Measurements from ENCODE around the gene STXBP3.

The STXBP3 gene

GRCh38 chr1:108842525-108843181 lies 96.2 kb downstream of the STXBP3 start:
- DNase-seq (ENCODE audit: low spot score), result no peak

- no peak for DNase-seq (ENCODE audit: low spot score)
These were observed 97.1 kb downstream of the STXBP3 start for GRCh38 chr1:108843390-108844137.

- no peak for DNase-seq (ENCODE audit: low spot score)
These were observed 99.0 kb downstream of the STXBP3 start for GRCh38 chr1:108845446-108845845.

DNA sequence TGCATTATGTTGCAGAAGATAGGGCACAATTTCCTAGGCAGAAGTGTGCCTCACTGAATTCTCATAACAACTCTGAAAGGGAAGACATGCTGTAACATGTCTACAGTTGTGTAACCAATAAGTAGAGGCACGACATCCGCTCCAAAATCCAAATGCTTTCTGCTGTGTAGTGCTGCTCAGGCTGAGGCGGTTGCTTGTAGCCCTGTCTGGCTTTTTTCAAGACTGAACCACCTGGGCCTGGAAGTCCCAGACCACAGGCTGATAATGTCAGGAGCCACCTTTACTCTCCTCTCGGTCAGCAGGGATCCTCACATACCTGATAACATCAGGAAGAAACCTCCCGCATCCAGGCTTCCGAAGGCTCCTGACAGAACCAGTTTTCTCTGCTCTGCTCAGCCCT lies 99.5 kb downstream of the STXBP3 start:
- no peak for DNase-seq (ENCODE audit: low spot score)

DNA sequence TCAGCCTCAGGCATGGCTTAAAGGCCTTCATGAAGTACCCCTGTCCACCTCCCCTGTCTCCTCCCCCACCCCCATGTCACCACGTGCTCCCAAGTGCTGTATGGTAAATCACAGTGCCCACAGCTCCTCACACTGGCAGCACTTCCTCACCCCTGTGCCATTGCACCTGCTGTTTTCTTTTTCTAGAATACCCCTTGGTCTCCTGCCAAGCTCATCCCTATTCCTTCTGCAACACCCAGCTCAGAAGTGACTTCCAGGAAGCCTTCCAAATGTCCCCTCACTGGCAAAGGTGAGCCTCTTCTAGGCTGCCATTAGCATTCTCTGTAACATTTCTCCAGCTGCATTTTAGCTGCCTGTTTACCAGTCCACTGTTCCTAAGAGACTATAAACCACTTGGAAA lies 101.0 kb downstream of the STXBP3 start:
- no peak for DNase-seq (ENCODE audit: low spot score)

DNA sequence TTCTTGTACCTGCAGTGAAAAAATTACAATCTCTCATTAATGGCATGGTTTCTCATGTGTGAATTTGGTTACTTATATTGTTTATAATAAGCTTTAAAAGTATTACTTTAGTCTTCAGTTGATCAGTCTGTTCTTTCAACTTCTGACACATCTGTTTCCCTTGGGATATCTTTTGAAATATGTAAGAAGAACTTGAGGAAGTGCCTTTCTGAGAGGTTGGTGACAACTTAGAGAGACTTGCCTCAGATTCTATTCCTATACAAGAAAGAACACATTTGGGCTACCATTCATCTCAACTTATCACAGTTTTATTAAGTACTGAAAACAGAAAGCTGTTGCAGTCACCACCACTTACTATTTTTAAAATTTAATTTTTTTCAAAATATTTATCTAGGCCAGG lies 102.3 kb downstream of the STXBP3 start:
- no peak for DNase-seq (ENCODE audit: low spot score)

GRCh38 chr1:108850929-108851328 lies 104.5 kb downstream of the STXBP3 start:
- DNase-seq (ENCODE audit: low spot score), result no peak

DNA sequence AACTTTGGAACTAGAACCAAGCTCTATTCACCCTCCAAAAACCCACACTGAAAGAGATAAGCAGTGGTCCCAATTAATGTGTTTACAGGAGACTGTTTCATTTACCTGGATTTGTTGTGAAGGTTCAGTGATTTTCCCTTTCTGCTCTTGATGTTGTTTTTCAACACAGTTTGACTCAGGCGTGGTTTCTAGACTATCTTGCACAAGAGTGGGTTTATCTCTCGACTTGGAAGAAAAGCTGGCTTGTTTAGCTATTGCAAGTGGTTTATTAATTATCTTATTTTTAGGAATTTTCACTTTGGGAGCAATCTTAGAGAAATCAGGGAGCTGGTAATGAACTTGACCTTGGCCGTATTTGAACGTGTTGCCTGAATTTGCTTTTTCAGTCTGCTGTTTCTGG lies 105.1 kb downstream of the STXBP3 start:
- DNase-seq (ENCODE audit: low spot score), result no peak

GRCh38 chr1:108852221-108852975 lies 105.9 kb downstream of the STXBP3 start:
- no peak for DNase-seq (ENCODE audit: low spot score)

GRCh38 chr1:108854221-108855019 lies 107.9 kb downstream of the STXBP3 start:
- DNase-seq (ENCODE audit: low spot score), result no peak

- no peak for DNase-seq (ENCODE audit: low spot score)
These were observed 110.5 kb downstream of the STXBP3 start, which contains the start of gene AKNAD1 for GRCh38 chr1:108856994-108857393. AKNAD1 (minus strand) TSS chr1:108857094; CDS start chr1:108852664, 4,430 bp downstream.

DNA sequence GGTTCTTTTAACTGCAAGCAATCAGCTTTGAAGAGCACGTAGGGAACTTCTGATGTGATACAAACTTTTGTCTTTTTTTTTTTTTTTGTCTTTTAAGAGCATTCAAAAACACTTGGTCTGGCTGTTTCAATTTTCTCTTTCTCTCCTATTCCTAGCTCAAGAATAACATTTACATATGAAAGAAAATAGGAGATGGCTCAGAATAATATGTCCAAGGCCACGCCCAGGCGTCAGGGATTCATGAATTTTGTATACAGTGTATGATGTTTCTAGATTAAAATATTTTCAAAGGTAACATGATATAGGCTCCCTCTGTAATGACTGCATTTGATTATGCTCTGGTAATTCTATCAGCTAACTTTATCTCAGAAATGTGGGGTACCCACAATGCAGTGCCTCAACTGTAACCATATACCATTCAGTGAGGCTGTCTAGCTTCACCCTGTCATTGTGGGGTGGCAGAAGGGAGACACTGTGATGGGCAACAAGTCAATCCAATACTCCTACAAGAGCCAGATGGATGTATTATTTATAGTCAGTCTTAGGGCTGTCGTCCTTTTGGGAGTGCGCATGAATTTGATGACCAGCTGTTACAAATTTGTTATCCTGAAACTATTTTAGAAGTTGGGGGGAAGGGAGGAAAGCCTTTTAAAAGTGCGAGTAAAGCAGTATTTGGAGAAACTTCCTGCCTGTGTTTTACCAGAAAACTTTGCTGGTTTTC lies 111.9 kb downstream of the STXBP3 start:
- no peak for DNase-seq (ENCODE audit: low spot score)
